ENCODE results near the gene NCOA5.

Gene NCOA5

GRCh38 chr20:46122516-46123481, 33.0 kb upstream of the NCOA5 start:
- DNase-seq = peak in 1 of 2 donors; percentile 52
- H3K4me1 ChIP-seq = peaks cover 0 to 11% (median 4%) of the 10 kb centered on the region in 4 donors
- no peaks in the 10 kb centered on the region for H3K27me3 ChIP-seq
- H3K36me3 ChIP-seq = peaks cover 0 to 43% (median 26%) of the 10 kb centered on the region in 3 donors
- H3K27ac ChIP-seq = no peak overlapping the region
- no peaks in the 10 kb centered on the region for H3K9me3 ChIP-seq
- H3K4me3 ChIP-seq = no peak overlapping the region
- intact Hi-C loops (cut with DNase I; ENCODE audit: low total_unique reads) = no loop called here
- TF ChIP-seq, protein P1, sequence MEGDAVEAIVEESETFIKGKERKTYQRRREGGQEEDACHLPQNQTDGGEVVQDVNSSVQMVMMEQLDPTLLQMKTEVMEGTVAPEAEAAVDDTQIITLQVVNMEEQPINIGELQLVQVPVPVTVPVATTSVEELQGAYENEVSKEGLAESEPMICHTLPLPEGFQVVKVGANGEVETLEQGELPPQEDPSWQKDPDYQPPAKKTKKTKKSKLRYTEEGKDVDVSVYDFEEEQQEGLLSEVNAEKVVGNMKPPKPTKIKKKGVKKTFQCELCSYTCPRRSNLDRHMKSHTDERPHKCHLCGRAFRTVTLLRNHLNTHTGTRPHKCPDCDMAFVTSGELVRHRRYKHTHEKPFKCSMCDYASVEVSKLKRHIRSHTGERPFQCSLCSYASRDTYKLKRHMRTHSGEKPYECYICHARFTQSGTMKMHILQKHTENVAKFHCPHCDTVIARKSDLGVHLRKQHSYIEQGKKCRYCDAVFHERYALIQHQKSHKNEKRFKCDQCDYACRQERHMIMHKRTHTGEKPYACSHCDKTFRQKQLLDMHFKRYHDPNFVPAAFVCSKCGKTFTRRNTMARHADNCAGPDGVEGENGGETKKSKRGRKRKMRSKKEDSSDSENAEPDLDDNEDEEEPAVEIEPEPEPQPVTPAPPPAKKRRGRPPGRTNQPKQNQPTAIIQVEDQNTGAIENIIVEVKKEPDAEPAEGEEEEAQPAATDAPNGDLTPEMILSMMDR (IDR thresholded peaks at IDR 0.05) = no peak

GRCh38 chr20:46122071-46122470, 32.3 kb upstream of the NCOA5 start:
- peaks cover 0 to 18% (median 8%) of the 10 kb centered on the region in 4 donors for H3K4me1 ChIP-seq
- H3K36me3 ChIP-seq = peaks cover 0 to 43% (median 26%) of the 10 kb centered on the region in 3 donors
- H3K9me3 ChIP-seq = no peaks in the 10 kb centered on the region
- TF ChIP-seq, protein P1 (IDR thresholded peaks at IDR 0.05) = no peak
- no peak overlapping the region for H3K4me3 ChIP-seq
- intact Hi-C loops (cut with DNase I; ENCODE audit: low total_unique reads) = no loop called here
- peak in 1 of 2 donors; percentile 24 for DNase-seq
- no peak overlapping the region for H3K27ac ChIP-seq
- H3K27me3 ChIP-seq = no peaks in the 10 kb centered on the region

DNA sequence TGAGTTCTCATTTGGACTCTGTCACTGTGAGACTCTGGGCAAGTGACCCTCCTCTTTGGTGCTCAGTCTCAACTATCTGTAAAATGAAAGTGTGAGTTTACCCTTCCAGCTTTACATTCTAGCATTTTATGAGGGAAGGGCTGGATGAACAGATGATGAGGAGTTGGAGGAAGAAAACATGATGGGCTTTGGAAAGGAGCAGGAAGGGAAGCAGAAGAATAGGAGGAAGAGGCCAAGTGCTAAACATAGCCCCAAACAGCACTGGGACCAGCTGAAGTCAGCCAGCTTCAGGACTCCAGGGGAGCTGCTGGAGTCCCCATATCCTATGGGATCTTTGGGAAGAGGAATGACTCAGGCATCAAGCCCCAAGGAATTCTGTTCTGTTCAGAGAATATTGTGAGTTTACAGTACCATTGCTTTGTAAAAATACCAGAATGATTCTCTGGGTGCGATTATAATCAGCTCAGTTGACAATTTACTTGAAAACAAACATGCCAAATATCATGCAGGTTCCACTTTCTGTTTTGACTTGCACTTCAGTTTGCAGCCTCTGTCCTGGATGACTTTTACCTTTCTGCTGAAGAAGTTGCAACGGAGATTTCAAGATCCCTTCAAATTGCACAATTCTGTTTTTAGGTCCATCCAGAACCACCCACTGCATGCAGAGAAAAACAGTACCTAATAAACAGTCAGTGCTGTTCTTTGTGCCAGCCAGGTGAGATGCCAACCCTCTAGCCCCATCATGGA, 31.6 kb upstream of the NCOA5 start:
- peak in 1 of 2 donors; percentile 15 for DNase-seq
- TF ChIP-seq, protein P1 (IDR thresholded peaks at IDR 0.05) = no peak
- Histone ChIP-seq H3K9me3 (no peaks in the 10 kb centered on the region), H3K4me3 (no peak overlapping the region), H3K27ac (no peak overlapping the region), H3K4me1 (peaks cover 0 to 21% (median 8%) of the 10 kb centered on the region in 4 donors), H3K27me3 (no peaks in the 10 kb centered on the region), H3K36me3 (peaks cover 0 to 39% (median 26%) of the 10 kb centered on the region in 3 donors)
- intact Hi-C loops (cut with DNase I; ENCODE audit: low total_unique reads) = no loop called here

DNA sequence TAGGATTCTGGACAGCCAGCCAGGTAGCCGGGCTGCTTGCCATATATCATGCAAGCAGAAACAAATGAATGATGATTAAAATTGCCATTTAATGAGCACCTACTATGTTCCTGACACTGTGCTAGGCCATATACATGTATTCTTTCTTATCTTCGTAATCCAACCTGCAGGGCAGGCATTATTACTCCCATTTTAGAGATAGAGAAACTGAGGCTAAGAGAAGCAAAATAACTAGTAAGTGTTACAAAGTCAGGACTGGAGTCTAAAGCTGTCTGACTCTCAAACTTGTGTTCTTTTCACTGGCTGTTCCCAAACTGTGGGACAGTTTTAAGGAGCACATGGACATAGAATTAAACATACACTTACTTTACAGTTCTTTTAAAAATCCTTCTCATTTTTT, 30.4 kb upstream of the NCOA5 start:
- H3K9me3 ChIP-seq = no peaks in the 10 kb centered on the region
- DNase-seq = no peak
- peaks cover 0 to 21% (median 8%) of the 10 kb centered on the region in 4 donors for H3K4me1 ChIP-seq
- H3K27ac ChIP-seq = no peak overlapping the region
- H3K4me3 ChIP-seq = no peak overlapping the region
- TF ChIP-seq, protein P1 (IDR thresholded peaks at IDR 0.05) = no peak
- no peaks in the 10 kb centered on the region for H3K27me3 ChIP-seq
- peaks cover 0 to 30% (median 18%) of the 10 kb centered on the region in 3 donors for H3K36me3 ChIP-seq
- intact Hi-C loops (cut with DNase I; ENCODE audit: low total_unique reads) = no loop called here

- H3K4me3 ChIP-seq = no peak overlapping the region
Measured at GRCh38 chr20:46119547-46119946, 29.8 kb upstream of the NCOA5 start.

More at GRCh38 chr20:46119547-46119946, 29.8 kb upstream of the NCOA5 start:
- intact Hi-C loops (cut with DNase I; ENCODE audit: low total_unique reads) = loop anchor here (10.0 kb wide), 1 partner anchor 55 kb away; no protein-coding TSS in a partner anchor
- DNase-seq = no peak
- Histone ChIP-seq H3K36me3 (peaks cover 0 to 26% (median 18%) of the 10 kb centered on the region in 3 donors), H3K4me1 (peaks cover 0 to 21% (median 8%) of the 10 kb centered on the region in 4 donors), H3K27me3 (no peaks in the 10 kb centered on the region), H3K27ac (no peak overlapping the region), H3K9me3 (no peaks in the 10 kb centered on the region)
- TF ChIP-seq, protein P1 (IDR thresholded peaks at IDR 0.05) = no peak

All from tibial artery (tissue), 4 donors.